Stimulated activated CD8-positive, alpha-beta memory T cell treated with anti-CD3 and anti-CD28 coated beads, Interleukin-15, amount 100 ng/mL, for 24 hours (primary cell): ENCODE measurements around the gene PXK.

Source experiments
- DNase-seq: peaks from one replicate; pipeline ENCODE4 v3.0.0-alpha.2; 2020; ENCODE audit warnings: low read depth

Gene PXK

GRCh38 chr3:58383904-58384303 is 51.2 kb downstream of the PXK start:
- no peak for DNase-seq

- DNase-seq, result no peak
Observed at GRCh38 chr3:58384381-58385090, 51.8 kb downstream of the PXK start.

DNA sequence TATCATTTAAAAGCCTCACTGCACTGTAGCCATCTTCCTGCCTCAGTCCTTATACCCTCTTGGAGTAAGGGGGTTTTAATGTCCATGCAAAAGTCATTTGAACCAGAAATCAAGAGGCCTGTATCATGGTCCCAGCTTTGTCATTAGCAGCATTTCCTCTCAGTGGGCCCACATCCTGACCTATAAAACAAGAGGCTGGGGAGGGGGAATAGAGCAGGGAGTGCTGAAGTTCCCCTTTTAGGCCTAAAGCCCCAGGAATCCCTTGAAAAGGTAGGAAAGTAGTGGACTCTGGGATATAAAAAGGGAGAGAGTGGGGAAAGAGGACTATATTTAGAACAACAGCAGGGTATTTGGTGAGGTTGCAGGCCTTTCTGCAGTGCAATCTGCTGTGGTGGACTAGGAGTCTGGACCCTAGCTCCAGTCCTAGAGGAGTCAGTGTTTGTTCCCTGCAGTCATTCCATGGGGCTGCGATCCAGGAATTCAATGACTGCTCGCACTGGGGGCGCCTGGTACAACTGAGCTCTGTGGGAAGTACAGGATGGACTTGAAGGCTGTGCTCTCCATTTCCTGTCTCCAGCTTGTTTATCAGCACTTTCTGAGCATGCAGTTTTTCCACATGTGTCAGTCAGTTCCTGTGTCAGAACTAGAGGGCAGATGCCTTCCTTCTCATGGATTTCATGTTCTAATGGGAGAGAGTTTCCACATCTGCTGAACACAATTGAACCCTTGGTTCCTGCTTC is 54.1 kb downstream of the PXK start:
- no peak for DNase-seq

DNA sequence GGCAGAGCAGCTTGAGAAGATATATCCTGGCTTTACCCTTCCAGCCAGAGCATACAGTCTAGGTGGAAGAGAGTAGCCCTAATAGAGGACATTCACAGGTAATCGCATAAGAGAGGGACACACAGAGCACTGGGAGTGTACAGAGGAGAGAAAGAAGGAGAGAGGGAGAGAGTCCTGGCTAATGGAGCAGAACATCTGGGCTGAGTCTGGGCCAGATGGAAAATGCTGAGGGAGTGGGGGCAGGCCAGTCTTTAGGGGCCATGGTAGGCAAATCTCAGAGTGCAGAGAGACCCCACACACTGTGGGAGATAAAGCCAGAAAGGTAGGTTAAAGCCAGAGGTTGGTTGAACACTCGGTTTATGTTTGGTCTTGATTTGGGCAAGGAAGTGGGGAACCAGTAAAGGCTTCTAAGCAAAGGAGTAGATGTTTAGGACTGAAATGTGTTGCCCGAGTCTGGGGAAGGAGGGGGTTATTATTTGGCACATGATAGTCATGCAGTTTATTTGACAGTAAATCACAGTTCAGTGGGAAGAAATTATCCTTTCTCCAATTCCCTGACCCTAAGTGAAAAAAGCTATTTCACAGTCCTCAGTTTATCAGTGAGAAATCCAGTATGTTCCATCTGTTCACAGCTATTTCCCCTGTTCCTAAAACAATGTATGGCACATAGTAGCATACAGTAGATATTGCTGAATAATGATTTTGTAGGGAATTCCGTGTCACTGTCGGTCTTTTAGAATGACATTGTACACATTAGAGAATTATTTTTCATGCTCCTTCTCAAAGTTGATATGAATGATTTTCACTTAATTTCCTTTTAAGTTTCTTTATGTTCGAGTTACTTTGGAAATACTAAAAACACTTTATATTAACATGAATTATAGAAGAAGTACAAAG is 55.2 kb downstream of the PXK start:
- DNase-seq, result no peak

DNA sequence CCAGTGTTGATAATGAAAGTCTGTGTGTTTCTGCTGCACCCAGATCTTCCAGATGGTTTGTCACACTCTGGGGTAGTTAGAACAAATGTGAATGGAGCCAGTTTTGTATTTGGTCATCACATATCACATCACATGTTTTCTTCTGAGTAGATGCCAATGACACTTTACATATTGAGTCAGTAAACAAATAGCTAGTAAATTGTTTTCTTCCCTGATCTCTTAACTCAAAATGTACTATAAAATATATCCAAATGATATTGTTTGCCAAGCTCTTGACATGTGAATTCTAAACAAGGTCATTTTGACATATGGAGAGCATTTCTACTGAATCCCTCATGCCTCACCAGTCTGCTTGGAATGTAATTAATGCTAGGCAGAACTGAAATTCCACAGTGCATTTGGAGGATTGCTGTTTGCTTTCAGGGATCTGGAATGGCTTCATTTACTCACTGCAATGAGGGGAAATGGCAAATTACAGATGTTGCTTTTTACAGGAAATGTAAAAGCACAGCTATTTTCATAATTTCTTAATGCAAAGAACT is 55.9 kb downstream of the PXK start:
- no peak for DNase-seq

DNA sequence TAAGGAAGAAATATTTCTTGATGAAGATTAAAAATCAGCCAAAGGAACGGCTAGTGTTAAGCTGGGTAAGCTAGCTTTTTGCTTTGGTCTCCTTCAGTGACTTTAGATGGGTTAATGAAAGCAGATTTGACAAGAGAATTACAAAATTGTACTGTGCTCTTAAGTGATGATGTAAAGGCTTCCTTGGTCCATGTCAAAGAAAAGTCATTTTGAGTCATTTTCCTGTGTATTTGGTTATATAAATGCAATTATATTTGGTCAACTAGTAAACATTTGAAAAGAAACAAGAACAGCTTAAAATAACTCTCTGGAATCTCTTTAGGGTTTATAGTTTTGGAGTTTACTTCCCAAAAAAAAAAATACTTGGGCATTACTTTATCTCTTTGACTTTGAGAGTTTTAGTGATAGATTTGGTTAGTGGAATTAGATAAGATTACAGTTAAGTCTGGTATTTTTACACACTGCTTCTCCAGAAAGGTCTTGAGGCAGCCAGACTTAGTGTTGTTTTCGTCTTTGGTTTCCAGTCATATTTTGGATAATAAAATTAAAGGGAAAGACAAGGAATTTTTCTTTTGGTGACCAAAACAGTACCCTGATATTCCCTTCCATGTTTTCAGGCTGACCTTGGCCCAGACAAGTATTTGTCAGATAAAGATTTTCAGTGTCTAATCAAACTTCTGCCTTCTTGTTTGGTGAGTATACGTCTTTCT is 58.6 kb downstream of the PXK start:
- DNase-seq, result no peak

GRCh38 chr3:58392181-58392580 is 59.5 kb downstream of the PXK start:
- DNase-seq, result no peak

- DNase-seq, result no peak
Observed at GRCh38 chr3:58394339-58394738, 61.6 kb downstream of the PXK start.

- DNase-seq, result no peak
Observed at GRCh38 chr3:58398669-58399333, 66.1 kb downstream of the PXK start.

DNA sequence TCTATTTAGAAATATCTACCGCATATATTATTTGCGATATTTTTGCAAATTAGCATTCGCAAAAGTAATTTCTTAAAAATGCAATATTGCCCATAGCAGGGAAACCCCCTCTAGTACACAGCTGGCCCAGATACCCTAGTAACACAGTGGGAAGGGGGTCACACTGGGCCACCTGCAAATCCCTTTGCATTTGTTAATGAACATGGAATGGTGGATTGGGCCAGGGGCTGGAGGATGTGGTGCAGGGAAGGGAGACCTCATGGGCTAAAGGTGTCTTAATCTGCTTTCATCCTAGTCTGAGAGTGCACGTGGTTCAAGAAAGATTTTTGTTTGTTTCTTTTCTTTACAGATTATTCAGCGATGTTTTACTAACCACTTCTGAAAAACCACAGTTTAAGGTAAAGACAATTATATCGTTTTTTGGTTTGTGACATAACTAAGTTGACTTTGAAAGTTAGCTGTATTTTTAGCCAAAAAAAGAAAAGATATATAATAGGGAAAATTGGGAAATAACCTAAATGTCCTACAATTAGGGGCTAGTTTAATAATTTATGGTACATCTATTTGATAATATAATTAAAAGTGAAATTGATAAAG is 70.9 kb downstream of the PXK start:
- DNase-seq, result no peak

DNA sequence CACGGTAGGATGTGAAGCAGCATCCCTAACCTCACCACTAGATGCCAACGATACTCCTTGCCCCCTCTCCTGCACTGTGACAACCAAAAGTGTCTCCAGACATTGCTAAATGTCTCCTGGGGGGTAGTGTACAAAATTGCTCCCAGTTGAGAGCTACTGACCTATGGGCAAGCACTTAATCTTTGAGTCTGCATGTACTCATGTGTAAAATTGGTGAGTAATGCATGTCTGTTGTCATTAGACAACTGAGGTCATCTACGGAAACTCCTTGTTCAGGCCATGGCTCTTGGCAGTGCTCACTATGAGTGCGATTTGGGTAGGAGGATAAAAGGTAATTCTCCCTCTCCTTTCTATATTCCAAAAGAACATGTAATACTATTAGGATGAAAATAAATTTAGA is 71.7 kb downstream of the PXK start:
- no peak for DNase-seq

DNA sequence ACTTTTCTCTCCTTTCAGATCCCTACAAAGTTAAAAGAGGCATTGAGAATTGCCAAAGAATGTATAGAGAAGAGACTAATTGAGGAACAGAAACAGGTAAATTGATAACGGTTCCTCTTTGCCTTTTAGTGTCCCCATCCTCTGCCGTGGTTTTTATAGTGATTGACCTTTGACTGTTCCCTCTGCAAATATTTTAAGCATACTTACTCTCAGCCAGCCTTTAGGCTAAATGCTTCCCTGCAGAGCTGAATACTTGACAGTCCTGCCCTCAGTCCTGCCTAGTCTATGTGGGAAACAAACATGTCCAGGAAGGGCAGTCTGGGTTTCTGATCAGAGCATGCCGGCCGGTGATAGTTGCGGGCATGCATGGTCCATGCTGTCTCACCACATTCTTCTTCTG is 76.2 kb downstream of the PXK start:
- no peak for DNase-seq

GRCh38 chr3:58409663-58410062 is 77.0 kb downstream of the PXK start:
- DNase-seq, result no peak

GRCh38 chr3:58411036-58411435 is 78.3 kb downstream of the PXK start:
- DNase-seq, result no peak

- no peak for DNase-seq
Observed at GRCh38 chr3:58411851-58412830, 79.4 kb downstream of the PXK start.

DNA sequence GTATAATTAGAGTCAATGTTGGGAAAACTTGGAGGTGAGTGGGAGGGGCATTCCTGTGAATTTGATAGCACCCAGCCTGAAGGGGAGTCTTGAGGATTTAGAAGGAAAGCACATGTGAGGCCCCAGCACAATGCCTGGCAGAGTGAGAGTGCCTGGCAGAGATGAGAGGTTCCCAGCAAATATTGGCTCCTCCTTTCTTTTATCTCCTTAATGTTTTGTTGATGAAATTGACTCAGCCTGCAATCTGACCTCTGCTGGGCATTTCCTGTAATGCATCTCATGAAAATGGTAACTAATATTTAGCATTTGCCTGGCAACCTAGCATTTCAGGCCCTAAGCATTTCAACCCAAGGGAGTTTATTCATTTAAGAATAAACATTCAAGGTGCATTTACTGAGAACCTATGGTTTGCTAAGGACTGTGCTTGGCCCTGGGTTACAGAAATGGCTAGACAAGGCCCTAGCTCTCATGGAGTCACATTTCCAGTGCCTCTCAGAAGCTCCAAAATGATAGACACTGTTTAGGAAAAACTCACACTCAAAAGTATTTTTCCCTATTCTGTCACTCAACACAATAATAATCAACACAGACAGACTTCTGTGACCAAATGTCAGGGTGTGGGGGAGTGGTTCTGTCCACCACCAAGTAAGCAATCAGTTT is 82.0 kb downstream of the PXK start:
- DNase-seq, result no peak

DNA sequence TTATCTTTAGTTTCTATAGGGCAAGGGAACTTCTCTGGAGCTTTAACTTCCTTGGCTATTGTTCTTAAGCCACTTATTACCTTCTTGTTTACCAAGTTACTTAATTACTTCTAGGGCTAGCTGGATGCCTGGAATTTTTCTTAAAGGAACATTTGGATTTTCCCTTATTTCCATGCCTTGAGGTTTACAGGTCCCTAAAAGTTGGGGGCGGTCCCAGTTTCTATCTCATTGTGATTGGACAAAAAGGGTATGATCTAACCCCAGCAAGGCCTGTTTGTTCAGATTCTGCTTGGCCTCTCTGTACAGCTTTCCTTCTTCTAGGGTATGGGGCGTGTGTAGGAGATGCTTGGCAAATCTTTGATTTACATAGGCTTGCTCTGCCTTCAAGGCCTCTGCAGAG is 83.5 kb downstream of the PXK start:
- DNase-seq, result no peak

DNA sequence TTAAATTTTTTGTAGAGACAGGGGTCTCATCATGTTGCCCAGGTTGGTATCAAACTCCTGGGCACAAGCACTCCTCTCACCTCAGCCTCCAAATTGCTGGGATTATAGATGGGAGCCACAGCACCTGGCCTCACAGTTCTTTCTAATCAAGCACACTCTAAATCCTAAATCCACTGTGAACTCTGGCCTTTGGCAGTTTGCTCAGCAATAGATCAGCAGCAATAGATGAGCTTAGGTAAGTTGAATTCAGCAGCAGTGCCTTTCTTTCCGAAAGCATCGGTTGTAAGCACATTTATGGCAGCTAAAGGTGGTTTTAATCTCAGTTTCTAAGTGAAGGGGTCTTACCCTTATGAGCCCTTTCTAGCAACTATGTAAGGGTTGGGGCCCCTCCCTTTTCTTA is 84.4 kb downstream of the PXK start:
- no peak for DNase-seq

- DNase-seq, result no peak
Observed at GRCh38 chr3:58418227-58418626, 85.5 kb downstream of the PXK start.
